GM12878 (cell line): ENCODE measurements around the gene POLN. TPM values are rescaled to one million over a fixed set of nuclear protein-coding genes. Genes with fewer than 3 reads are reported as not detected.

ENCODE experiments used
- ATAC-seq: fragments of 200-7000 bp; cut with Tn5 transposase; 3 replicates; pipeline ENCODE4 v1.9.1; 2020; ENCODE audit warnings: mild to moderate bottlenecking, moderate library complexity
- BruUV-seq: library from RNA; stranded (reverse); fragments of 400-500 nt; replicated peaks from 2 replicates; lab custom pipeline; 2021; lab: Mats Ljungman, UMichigan
- CTCF ChIA-PET: fragments of 300-600 bp; sonication (Branson Sonifier 250); formaldehyde crosslinking; extraction: SDS; loops from one replicate; lab custom pipeline; 2021; ENCODE audit warnings: inconsistent platforms; lab: Yijun Ruan, JAX
- POLR2A ChIA-PET: fragments of 350-600 bp; formaldehyde crosslinking; extraction: SDS; loops from one replicate; lab custom pipeline; 2021; ENCODE audit warnings: inconsistent platforms; lab: Charles Lee
- RAD21 ChIA-PET: fragments of 300-600 bp; sonication (Branson Sonifier 250); formaldehyde crosslinking; loops from one replicate; lab custom pipeline; 2023; ENCODE audit warnings: antibody characterized with exemption; ENCODE audit not compliant: unreplicated experiment; lab: Charles Lee
- SMC1A ChIA-PET: fragments of 300-600 bp; sonication (Branson Sonifier 250); formaldehyde crosslinking; loops from one replicate; lab custom pipeline; 2023; ENCODE audit not compliant: unreplicated experiment, uncharacterized antibody; lab: Charles Lee
- DNase-seq: peaks from one replicate; pipeline ENCODE4 v3.0.0-alpha.2; 2011; ENCODE audit warnings: low read depth, low spot score
- FAIRE-seq: peaks from 3 replicates; lab custom pipeline; 2011; peaks lifted over from hg19 to GRCh38; lab: Jason Lieb, UNC
- H2AFZ ChIP-seq: 2 replicates; pipeline ENCODE4 v1.6.0; 2011; ENCODE audit warnings: low read depth, low read length, control low read depth; ENCODE audit not compliant: control insufficient read depth
- H3K27ac ChIP-seq: 2 replicates; pipeline ENCODE4 v1.5.1; 2011; ENCODE audit warnings: control low read depth; ENCODE audit not compliant: control insufficient read depth, insufficient read depth
- H3K27me3 ChIP-seq, 2 experiments: replicated peaks in 1 of 2; 2 replicates each; pipeline versions ENCODE4 v1.6.0 to v1.6.1; 2011; ENCODE audit warnings: low read length in 1 of 2; ENCODE audit not compliant: control insufficient read depth in 2 of 2, insufficient read depth in 2 of 2
- H3K36me3 ChIP-seq, 2 experiments: 2 replicates each; pipeline ENCODE4 v1.5.1; 2011; ENCODE audit warnings: low read length in 1 of 2; ENCODE audit not compliant: control insufficient read depth in 2 of 2, insufficient read depth in 2 of 2
- H3K4me1 ChIP-seq: 2 replicates; pipeline ENCODE4 v1.6.1; 2011; ENCODE audit warnings: mild to moderate bottlenecking, low read length, moderate library complexity, mixed read lengths; ENCODE audit not compliant: control insufficient read depth, insufficient read depth
- H3K4me2 ChIP-seq: 2 replicates; pipeline ENCODE4 v1.6.0; 2011; ENCODE audit warnings: control low read depth; ENCODE audit not compliant: control insufficient read depth, insufficient read depth
- H3K4me3 ChIP-seq: fragments of 200-600 bp; sonication (generic); 2 replicates; pipeline ENCODE4 v1.5.1; 2016
- H3K79me2 ChIP-seq: 2 replicates; pipeline ENCODE4 v1.6.0; 2011; ENCODE audit warnings: low read length; ENCODE audit not compliant: control insufficient read depth, insufficient read depth
- H3K9ac ChIP-seq: 2 replicates; pipeline ENCODE4 v1.8.0; 2011; ENCODE audit warnings: low read length, control low read depth, mixed read lengths; ENCODE audit not compliant: control insufficient read depth, insufficient read depth
- H3K9me3 ChIP-seq: replicated peaks from 3 replicates; pipeline ENCODE4 v1.5.1; 2011; ENCODE audit warnings: mild to moderate bottlenecking, low read length; ENCODE audit not compliant: control insufficient read depth, insufficient read depth
- H4K20me1 ChIP-seq: 2 replicates; pipeline ENCODE4 v1.6.0; 2011; ENCODE audit not compliant: control insufficient read depth, insufficient read depth
- BHLHE40 ChIP-seq, 2 experiments: fragments of 450-650 bp in 1 of 2; IDR thresholded peaks; 2 replicates each; pipeline ENCODE4 v1.6.1; 2011 to 2017; ENCODE audit warnings: low read depth in 2 of 2, borderline replicate concordance in 1 of 2, improper control_type of control experiment in 1 of 2, low read length in 1 of 2, mild to moderate bottlenecking in 1 of 2
- FOXK2 ChIP-seq: fragments of 450-650 bp; IDR thresholded peaks from 2 replicates; pipeline ENCODE4 v1.6.1; 2017; ENCODE audit warnings: mild to moderate bottlenecking, moderate library complexity
- RUNX3 ChIP-seq: IDR thresholded peaks from 2 replicates; pipeline ENCODE4 v1.6.1; 2012; ENCODE audit warnings: low read length, inconsistent platforms
- WGBS: methylation state at CpG from one replicate; pipeline ENCODE4 v1.1.6; 2016; ENCODE audit warnings: low lambda C conversion rate; ENCODE audit not compliant: insufficient replicate concordance, insufficient coverage; ENCODE audit errors: missing lambda C conversion rate; 5-methylcytosine and 5-hydroxymethylcytosine counted together
- in situ Hi-C: fragments of 300-500 bp; cut with MboI; formaldehyde crosslinking; loops from 9 replicates; pipeline ENCODE4 v1.14.3; 2018; ENCODE audit warnings: mixed read lengths
- intact Hi-C: fragments of 100-400 bp; cut with micrococcal nuclease; formaldehyde crosslinking; loops from one replicate; pipeline ENCODE4 v1.14.2; 2022; ENCODE audit not compliant: unreplicated experiment
- polyA plus RNA-seq, 11 experiments: library from polyadenylated mRNA; depleted of rRNA in 4 of 11; unstranded in 6 of 11; stranded (reverse) in 5 of 11; fragments of >200 nt; fragmentation: Nextera tagmentation in 4 of 11; fragmentation: Illumina TruSeq in 1 of 11; extraction: Ambion mirVana in 4 of 11; extraction: Trizol in 1 of 11; gene quantifications; 1 replicate in 1 of 11; 2 replicates in 10 of 11; pipeline versions ENCODE4 v1.2.1 to v1.2.3, GENCODE V29; 2011 to 2016; ENCODE audit warnings: inconsistent platforms in 2 of 11, missing spikeins in 2 of 11, low read depth in 1 of 11
- total RNA-seq, 4 experiments: library from RNA; depleted of rRNA in 3 of 4; stranded (reverse); fragments of >200 nt in 3 of 4; fragmentation: Illumina TruSeq in 1 of 4; extraction: Trizol in 1 of 4; gene quantifications; 2 replicates each; pipeline versions ENCODE4 v1.2.1 to v1.2.3, GENCODE V29; 2013 to 2021
- TF ChIP-seq, protein P1 (sequence below): fragments of 450-650 bp; IDR thresholded peaks from 2 replicates; pipeline ENCODE4 v1.6.1; 2016; ENCODE audit warnings: mild to moderate bottlenecking
- TF ChIP-seq, protein P2 (sequence below): IDR thresholded peaks from 2 replicates; pipeline ENCODE4 v1.6.1; 2012; ENCODE audit warnings: low read depth, low read length, improper control_type of control experiment

Gene POLN
- total and polyA plus RNA-seq, 10 of the 15 experiments (the other 5 are each of a cell fraction or from before 2014, with no cell fraction given) = 0.09 to 2.0 (median 0.95) TPM; not detected in 1

DNA sequence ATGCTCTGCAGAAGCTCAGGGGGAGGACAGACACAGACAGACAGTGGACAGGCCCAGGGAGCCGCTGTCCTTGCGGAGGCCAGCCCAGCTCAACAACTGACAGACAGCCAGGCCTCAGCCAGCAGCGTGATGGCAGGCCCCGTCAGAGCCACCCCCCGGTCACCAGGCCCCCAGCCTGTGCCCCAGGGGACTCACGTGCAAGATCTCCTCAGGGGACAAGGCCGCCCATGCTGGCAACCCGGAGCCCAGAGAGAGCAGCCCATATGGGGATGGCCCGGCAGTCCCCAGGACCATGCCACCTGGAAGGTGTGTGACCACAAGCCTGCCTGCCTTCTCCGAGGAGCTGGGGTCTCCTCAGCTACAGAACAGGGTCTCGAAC is 48.0 kb upstream of the POLN start:
- RAD21 ChIA-PET = interaction anchor here (1.4 kb wide), 1 partner anchor 8 kb away, joined by 4 read pairs; no protein-coding TSS in a partner anchor
- 16% methylated on average over 11 of the region's 11 CpGs for WGBS
- Histone ChIP-seq H3K27me3 (peaks cover 0 to 1% of the 10 kb centered on the region in 2 experiments; a peak in 2 of 4 replicates), H3K4me1 (peaks cover 8% of the 10 kb centered on the region; the same call in 1 of the 2 replicates), H3K4me2 (no peak overlapping the region), H2AFZ (no peak overlapping the region), H4K20me1 (no peaks in the 10 kb centered on the region), H3K9me3 (no peaks in the 10 kb centered on the region), H3K9ac (no peak overlapping the region)
- FAIRE-seq (no peak), ATAC-seq (no peak)
- POLR2A ChIA-PET = no interaction called here
- SMC1A ChIA-PET = no interaction called here
- TF ChIP-seq BHLHE40 (IDR thresholded peaks at IDR 0.05; ENCODE audit: borderline replicate concordance in 1 of 2, low read depth in 2 of 2, low read length in 1 of 2) (peak in 1 of 2 experiments; percentile 64; a peak in 2 of 4 replicates), RUNX3 (no peak), FOXK2 (no peak)
- TF ChIP-seq, protein P1, sequence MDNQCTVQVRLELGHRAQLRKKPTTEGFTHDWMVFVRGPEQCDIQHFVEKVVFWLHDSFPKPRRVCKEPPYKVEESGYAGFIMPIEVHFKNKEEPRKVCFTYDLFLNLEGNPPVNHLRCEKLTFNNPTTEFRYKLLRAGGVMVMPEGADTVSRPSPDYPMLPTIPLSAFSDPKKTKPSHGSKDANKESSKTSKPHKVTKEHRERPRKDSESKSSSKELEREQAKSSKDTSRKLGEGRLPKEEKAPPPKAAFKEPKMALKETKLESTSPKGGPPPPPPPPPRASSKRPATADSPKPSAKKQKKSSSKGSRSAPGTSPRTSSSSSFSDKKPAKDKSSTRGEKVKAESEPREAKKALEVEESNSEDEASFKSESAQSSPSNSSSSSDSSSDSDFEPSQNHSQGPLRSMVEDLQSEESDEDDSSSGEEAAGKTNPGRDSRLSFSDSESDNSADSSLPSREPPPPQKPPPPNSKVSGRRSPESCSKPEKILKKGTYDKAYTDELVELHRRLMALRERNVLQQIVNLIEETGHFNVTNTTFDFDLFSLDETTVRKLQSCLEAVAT = no peak
- TF ChIP-seq, protein P2, sequence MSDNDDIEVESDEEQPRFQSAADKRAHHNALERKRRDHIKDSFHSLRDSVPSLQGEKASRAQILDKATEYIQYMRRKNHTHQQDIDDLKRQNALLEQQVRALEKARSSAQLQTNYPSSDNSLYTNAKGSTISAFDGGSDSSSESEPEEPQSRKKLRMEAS = no peak
- TF ChIP-seq, all 136 proteins: peak for 1
- Histone ChIP-seq H3K27ac (no peak overlapping the region), H3K4me3 (no peak overlapping the region), H3K79me2 (no peaks in the 10 kb centered on the region), H3K36me3 (no peaks in the 10 kb centered on the region)
- in situ Hi-C loops = no loop called here
- no peak for DNase-seq
- intact Hi-C loops = no loop called here
- CTCF ChIA-PET = interaction anchor here (1.4 kb wide), 1 partner anchor 104 kb away, joined by 4 read pairs; no protein-coding TSS in a partner anchor
- BruUV-seq = no TSS peak
